T1000 (cell line): Measurements from ENCODE around the gene LOXHD1.

Experiments used
- DNase-seq: peaks from one replicate; lab custom pipeline; 2025; ENCODE audit warnings: mixed read lengths; lab: John Stamatoyannopoulos, UW

Gene LOXHD1

DNA sequence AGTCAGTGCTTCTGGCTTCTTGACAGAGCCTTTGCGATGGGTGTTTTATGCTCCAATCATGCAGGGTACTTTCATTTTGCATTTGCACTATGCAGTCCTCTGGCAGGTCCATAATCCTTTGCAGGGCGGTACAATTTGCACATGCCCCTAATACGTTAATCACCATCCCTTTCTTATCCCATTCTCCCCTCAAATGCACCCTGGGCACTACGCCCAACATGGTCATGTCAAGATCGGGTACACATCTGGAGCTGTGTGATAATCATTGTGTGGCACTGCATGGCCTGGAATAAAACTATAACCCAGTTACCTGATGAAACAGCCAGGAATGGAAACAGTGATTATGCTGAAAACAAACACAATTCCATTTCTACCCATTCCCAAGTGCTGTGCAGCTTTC is 27.7 kb downstream of the LOXHD1 start:
- no peak for DNase-seq

DNA sequence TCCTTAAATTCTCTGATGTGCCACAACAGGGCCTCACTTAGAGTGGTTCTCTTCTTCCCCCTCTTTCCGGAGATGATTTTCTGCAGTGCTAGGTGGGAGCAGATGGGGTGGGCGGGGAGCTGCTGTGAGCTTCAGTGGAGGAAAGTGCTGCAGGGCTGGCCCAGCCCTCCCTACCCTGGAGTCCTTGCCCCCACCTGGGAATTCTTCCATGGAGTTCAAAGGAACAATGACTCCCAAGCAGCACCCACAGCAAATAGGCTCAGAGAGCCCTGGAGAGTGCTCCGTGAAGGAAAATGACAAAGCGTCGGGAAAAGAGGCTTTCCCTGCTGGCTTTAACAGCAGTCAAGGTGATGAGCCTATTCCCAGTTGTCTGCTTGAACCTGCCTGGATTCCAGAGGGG is 28.8 kb downstream of the LOXHD1 start:
- no peak for DNase-seq

DNA sequence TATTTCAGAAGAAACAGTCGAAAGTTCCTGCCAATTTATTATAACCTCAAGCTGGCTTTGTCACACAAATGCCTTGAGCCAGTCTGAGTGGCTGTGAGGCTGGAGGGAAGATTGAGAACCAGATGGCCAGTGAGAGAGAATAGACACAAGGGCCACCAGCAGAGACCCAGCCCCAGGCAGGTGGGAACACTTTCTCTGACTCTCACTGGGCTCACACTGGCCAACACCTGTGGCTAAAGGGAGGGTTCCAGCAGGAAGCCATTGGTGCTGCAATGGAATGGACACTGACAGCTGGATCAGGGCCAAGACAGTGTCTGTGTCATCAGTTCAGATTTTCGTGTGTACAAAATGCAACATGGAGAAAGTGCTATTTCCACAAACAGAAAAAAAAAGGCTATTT is 29.9 kb downstream of the LOXHD1 start:
- no peak for DNase-seq

DNA sequence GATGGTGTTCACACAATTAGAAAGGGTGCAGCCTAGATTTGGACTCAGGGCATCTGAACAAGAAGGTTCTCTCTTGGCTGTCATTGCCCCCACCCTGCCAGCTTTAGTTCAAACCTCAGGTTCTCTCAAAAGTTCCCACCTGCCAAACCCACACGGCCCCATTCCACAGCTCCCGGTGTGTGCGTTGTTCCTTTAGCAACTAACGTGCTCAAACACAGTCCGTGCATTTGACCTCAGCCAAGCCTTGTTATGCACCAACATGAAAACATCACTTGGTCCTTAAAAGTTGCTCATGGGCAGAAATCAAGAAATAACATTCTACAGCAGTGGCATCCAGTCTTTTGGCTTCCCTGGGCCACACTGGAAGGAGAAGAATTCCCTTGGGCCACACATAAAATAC is 32.0 kb downstream of the LOXHD1 start:
- no peak for DNase-seq

DNA sequence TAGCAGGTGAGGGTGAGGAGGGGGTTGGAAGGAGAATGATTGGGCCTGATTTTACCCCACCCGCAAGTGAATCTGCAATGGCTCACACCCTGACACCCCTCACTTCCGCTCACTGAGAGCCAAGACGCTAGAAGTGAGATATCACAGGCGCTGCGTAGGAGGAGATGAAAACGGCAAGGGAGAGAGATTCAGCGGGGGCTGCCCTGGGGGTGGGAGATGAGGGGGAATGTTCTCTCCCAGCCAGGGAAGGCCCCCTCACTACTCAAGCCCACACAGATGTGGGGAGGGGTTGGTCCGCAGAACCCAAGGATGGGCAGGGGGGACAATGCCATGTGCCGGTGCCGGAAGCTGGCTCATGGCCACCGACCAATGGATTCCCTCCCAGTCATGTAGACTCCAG is 32.9 kb downstream of the LOXHD1 start:
- DNase-seq, result no peak

DNA sequence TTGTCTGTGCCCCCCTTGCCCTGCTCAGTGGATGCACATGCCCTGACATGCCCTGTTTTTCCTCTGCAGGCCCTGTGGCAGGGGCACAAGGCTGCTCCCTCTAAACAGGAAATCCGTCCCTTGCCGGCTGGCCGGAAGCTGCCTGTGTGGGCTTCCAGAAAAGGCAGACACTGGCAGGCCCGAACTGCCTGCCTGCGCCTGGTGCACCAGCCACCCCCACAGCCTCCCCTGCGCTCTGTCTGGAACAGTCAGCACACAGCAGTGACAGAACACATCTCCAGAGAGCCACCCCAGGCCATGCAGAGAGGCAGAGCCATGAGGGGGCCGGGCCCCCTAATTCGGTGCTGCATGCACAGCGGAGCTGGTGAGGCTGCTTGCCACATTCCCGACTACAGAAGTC is 33.5 kb downstream of the LOXHD1 start:
- no peak for DNase-seq

DNA sequence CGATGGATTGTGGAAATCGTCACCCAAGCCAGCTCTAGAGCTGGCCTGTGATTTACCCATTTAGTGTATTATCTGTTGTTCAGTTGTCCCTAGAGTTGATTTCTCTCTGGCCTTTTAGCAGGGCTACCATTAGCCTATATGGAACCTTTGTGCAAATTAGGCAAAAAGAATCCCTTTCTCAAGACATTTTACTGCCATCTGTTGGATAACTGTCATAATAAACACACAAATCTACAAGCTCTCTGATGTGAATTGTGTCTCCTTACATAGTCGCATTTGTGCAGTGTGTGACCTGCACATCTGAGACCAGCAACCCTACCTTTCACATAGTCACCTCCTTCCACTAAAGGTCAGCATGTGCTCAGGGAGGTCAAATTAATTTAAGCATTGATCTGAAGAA is 34.0 kb downstream of the LOXHD1 start:
- no peak for DNase-seq

DNA sequence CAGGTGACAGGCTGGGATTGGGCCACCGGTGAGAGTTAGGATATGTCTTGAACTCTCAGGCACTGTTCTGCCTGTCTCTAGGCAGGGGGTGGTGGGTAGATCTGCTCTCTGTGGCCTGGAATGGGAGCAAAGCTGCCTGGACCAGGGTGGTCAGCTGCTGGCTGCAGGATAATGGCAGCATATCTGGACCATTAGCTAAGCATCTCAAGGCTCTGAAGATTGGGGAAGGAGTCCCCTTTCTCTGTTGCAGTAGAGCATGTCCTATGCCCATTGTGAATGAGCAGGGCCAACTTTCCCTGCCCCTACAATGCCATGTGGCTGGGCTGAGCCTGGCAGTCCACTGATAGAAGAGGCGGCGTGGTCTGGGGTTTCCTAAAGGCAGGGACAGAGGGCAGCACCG is 34.6 kb downstream of the LOXHD1 start:
- no peak for DNase-seq

DNA sequence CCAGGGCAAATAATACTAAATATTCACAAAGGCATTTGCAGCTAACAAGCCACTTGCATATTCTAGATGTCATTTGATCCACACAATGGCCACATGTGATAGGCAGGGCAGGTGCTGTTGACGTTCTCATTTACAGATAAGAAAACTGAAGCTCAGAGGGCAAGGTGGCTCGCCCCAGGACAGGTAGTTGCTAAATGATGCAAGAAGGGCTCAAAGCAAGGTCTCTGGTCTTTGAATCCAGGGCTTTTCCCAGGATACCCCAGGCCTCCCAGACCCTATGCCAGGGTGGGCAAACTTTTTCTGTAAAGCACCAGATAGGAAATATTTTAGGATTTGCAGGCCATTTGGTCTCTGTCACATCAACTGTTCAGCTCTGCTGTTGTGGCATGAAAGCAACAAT is 35.1 kb downstream of the LOXHD1 start:
- DNase-seq, result no peak

DNA sequence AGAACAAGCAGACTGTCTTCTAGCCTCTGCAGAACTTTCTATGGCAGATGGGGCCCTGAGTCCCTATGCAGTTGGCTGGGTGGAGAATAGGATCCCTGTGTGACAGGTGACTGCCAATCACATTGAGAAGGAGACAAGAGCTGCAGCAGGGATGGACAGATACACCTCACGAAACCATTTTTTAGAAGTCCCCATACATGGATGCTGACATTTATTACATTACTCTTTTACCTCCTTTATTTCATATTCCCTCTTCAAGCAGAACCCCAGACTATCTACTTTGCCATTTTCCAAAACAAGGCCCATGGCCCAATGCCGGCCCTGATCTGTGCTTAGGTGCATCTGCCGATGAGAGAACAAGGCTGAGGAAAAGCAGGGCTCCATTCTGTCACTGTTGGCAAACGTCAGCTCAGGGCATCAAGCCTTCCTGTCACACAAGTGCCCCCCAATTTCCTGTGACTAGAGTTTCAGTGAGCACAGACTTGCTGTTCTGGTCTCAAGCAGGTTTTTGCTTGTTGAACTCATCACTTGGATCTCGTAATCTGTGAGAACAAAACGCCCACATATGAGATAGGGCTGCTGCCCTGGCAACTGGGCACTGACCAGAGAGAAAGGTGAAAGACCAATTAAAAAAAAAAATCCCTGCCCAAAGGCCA is 35.8 kb downstream of the LOXHD1 start:
- no peak for DNase-seq

DNA sequence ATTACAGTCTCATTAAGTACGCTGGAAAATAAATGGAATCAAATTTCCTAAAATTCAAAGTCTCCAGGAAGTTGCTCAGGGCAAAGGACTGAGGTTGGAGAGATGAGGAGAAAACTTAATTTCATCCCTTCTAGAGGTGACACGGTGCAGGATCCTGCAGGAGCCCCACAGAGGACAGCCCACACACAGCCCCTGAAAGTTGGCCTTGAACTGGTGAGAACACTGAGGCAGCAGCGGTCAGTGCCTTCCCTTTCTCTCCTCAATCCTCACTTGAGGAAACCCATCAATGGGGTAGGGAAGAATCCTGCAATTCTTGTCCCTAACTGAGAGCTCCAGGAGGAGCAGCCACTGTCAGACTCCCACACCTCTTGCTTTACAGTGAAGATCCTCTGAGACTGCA is 37.5 kb downstream of the LOXHD1 start:
- DNase-seq, result no peak

DNA sequence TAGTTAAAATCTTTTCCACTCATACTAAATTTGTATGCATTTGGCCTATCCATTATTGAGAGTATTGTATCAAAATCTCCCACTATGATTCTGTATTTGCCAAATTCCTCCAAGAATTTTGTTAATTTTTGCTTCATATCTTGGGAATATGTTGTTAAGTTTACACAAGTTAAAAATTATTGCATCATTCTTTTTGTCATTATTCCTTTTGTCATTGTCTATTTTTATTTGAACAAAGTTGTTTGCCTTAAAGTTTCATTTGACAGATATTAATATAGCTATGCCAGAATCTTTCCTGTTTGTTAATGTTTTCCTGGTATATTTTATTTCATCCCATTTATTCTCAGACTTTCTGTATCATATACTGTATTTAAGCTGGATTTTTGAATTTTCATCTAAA is 41.3 kb downstream of the LOXHD1 start:
- no peak for DNase-seq

DNA sequence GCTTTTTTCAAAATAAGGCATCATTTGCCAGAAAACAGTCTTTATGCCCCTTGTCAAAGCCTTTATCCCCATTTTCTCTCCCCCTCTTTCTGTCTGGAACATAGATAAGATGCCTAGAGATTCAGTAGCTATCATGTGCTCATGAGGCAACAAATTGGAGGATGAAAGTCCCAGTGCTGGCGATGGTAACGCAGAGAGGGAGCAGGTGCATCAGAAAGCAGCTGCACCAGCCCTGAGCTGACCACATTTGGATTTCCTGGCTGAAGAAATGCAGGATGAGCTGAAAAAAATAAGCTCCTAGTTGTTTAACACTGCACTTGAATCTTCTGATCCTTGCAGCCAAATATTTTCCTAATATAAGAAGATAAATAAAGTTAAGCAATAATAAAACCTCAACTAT is 48.0 kb downstream of the LOXHD1 start:
- DNase-seq, result no peak

DNA sequence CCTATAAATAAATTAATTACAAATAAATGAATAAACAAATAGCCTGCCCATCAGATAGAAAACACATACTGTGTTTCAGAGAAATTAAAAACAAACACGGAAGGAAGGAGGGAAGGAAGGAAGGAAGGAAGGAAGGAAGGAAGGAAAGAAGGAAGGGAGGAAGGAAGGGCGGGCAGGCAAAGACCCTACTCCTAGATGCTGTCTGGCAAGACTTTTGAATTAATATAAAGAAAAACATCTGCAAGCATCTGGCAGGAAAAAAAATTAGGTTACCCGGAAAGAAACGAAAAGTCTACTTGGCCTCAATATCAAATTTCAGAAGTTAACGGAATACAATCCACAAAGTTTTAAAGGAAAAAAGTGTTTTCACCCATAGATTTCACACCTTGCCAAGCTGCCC is 49.1 kb downstream of the LOXHD1 start:
- DNase-seq, result no peak

DNA sequence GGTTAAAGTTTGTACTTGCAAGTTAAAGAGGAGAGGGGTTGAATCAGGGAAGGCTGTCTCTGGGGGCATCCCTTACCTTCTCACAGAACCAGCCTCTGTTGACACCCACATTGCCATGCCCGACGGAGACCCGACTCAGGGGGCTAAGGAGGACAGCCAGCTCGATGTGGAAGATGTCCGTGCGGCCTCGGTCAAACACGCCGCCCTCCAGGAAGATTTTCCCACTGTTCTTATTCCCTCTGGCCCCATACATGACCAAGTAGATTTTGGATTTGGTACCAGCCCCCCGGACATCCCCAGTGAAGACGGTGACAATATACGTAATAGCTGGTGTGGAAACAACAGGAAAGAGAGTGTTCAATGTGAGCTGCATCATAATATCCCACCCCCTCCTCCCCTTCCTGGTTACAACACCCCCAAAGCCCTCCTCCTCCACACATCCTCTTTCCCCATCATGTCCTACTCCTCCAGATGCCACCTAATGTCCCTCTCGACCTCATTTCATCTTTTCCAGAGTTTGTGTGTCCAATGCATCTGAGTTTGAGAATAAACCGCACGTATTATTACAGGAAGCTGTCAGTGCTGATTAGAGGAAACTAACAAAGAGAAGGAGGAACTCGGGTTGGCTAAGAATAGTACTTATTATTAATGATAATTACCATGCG is 55.7 kb downstream of the LOXHD1 start:
- DNase-seq, result no peak

DNA sequence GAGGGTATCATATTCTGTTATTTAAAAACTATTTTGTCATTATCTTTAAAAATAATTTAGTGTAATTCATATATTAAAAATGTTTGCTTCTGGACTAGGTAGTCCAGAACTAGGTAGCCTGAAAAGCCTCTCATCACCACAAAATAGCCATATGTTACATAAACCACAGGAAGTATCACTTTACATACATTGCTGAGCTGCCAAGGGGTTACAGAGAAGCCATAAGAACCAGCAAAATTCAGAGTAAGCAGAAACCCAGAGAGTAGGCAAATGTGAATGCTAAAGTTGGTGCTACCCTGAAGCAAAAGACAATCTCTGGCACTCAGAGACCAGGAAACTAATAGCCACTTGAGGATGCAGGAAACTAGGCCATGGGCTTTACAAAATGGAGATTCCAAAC is 60.9 kb downstream of the LOXHD1 start:
- DNase-seq, result no peak

DNA sequence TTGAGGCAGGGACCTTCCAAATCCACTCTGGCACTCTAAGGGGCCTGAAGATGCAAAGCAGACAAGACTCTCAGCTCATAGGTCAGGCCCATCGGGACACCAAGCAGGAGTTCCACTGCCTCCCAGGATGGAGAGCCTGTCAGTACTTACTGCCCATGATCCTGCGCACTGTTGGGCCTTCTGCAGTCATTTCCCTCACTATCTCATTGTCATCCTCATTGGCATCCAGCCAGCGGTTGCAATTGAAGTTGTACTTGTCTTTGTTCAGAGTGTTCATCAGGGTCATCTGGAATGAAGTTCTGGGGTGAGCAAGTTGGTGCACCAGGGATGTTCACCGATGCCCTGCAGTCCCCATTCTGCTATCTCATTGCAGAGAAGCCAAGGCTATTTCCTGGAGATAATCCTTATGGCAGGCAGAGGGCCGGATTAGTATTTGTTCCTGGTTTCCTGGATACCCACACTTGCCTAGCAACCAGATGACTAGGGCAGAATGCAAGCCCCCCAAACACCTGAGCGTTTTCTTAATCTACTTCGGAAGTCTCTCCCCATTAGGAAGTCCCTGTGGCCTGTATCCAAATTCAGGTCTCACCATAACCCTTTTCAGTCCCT is 65.1 kb downstream of the LOXHD1 start:
- no peak for DNase-seq

DNA sequence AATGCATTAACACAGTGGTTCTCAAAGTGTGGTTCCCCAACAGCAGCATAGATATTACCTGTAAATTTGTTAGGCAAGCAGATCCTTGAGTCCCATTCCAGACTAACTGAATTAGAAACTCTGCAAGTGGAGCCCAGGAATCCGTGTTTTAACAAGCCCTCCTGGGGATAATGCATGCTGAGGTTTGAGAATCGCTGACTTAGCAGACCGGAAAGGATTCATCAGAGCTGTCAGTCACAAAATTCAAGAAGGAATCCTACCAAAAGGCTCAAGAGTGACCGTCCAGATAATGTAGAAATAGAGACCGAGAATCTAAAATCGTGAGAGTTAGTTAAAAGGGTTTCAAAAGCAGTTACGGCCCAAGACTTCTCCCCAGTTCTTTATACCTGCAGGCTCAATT is 66.9 kb downstream of the LOXHD1 start:
- no peak for DNase-seq

DNA sequence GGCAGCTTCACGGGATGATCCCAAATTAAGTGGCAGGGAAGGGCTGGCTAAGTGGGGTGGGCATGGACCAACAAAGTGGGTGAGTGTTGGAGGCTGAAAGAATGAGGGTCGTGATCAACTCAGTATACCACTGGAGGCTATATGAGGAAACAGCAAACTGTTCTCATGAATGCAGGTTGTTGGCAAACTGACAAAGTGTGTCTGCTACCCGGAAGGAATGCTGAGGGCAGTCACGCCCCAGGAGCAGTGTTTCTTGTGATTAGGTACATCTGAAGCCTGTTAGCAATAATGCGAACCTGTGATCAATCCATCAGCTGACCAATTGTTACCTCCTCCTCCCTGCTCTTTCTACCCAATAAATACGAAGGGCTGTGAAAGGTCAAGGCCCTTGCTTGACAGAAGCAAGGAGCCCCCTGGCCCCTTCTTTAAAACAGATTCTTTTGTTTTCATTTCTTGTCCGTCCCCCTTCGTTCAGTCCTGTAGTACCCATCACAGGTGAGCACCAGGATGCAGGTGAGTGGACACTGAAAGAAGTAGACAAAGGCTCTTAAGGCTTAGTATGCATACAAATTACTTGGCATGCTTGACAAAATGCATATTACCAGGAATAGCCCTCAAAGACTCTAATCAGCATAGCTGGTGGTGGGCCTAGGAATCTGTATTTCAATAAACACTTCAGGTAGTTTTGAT is 67.9 kb downstream of the LOXHD1 start:
- no peak for DNase-seq

DNA sequence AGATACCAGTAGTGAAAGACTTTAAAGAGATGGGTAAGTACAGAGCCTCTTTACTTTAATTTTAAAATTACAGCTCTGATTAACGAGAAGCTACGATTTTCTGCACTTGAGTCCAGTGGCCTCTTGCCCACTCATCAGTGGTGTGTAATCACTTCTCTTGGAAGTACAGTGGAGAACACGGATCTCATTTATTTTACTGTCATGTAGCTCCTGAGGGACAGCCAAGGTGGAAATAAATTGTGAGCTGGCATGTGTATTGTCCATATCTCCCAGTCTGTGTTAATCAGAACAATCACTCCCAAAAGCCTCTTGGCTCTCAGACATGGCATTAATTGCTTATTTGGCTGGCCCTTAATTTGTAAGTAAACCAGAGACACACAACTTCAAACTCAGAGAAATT is 69.4 kb downstream of the LOXHD1 start:
- no peak for DNase-seq

DNA sequence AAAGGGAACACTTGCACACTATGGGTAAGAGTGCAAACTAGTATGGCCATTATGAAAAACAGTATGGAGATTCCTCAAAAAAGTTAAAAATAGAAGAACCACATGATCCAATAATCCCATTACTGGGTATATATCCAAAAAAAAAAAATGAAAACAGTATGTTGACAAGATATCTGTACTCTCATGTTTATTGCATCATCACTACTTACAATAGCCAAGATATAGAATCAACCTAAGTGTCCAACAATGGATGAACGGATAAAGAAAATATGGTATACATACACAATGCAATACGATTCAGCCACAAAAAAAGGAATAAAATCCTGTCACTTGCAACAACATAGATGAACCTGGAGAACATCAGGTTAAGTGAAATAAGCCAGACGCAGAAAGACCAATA is 73.3 kb downstream of the LOXHD1 start:
- no peak for DNase-seq

DNA sequence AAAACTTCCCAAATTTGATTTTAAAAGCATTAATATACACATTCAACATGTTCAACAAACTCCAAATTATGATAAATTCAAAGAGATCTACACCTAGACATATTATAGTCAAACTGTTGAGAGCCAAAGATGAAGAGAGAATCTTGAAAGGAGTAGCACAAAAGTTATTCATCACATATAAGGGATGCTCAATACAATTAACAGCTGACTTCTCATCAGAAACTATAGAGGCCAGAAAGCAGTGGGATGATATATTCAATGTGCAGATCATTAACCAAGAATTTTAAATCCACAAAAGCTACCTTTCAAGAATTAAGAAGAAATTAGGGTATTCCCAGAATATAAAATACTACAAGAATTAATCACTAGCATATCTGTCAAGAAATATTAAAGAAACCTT is 75.4 kb downstream of the LOXHD1 start:
- DNase-seq, result no peak

DNA sequence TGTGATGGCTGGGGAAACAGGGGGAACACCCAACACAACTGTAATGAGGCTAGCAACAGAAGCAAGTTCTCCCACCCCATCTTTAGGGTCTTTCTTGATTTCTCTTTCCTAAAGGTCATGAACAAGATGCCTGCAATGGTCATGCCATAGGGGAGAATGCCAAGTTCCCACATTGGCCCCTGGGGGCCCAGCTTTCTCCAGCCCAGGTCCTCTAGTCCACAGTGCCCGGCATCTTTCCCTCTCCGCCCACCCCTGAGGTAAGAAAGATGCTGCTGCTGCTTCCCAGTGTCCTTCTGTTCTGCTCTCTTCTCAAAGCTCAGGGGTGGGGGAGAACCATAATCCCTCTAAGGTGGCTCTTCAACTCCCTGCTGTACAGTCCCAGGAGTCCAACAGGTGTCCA is 78.0 kb downstream of the LOXHD1 start:
- no peak for DNase-seq
